GM19438 (cell line): ENCODE data around the gene EID2B.

Experiments
- ATAC-seq: cut with Tn5 transposase; IDR thresholded peaks from one replicate; pipeline ENCODE4 v1.9.1; 2021; ENCODE audit warnings: low read depth; ENCODE audit not compliant: unreplicated experiment

Gene EID2B

DNA sequence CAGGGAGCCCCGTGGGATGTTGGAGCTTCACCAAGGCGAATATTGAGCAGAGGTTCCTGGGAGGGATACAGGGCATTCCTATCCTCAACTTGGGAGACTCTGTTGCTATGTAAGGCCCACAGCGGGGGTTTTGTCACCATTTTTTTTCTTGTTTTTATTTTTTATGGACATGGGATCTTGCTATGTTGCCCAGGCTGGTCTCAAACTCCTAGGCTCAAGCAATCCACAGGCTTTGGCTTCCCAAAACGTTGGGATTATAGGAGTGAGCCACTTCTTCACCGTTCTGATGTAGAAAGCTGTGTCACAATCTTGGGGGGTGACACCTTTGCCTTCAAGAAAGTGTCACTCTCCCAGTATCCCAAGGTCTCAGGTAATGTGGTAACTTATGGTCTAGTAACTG, 31.3 kb downstream of the EID2B start:
- ATAC-seq, result no peak

DNA sequence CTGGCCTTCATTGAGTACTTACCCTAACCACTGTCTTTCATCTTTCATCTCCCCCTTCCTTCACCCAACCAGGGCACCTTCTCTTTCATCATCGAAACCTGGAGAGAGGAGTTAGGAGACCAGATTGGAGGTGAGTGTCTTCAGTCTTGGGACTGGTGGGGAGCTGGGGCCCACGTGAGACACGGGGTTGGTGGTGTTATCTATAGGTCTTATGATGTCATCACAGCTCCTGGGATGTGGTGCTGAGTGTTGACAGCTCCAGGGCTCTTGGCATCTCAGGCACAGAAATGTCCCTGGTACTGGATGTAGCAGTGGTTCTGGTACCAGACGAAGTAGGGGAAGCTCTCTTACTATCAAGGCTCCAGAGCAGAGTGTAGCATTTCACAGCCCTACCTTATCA, 32.1 kb downstream of the EID2B start:
- ATAC-seq, result no peak

- ATAC-seq, result no peak
These were observed 32.7 kb downstream of the EID2B start for GRCh38 chr19:39499932-39500331.

GRCh38 chr19:39498798-39499642, 33.6 kb downstream of the EID2B start, which contains the start of gene DLL3:
Gene DLL3, plus strand, starts transcription at chr19:39498947. Its CDS starts 28 bp downstream, at chr19:39498975.
- no peak for ATAC-seq

DNA sequence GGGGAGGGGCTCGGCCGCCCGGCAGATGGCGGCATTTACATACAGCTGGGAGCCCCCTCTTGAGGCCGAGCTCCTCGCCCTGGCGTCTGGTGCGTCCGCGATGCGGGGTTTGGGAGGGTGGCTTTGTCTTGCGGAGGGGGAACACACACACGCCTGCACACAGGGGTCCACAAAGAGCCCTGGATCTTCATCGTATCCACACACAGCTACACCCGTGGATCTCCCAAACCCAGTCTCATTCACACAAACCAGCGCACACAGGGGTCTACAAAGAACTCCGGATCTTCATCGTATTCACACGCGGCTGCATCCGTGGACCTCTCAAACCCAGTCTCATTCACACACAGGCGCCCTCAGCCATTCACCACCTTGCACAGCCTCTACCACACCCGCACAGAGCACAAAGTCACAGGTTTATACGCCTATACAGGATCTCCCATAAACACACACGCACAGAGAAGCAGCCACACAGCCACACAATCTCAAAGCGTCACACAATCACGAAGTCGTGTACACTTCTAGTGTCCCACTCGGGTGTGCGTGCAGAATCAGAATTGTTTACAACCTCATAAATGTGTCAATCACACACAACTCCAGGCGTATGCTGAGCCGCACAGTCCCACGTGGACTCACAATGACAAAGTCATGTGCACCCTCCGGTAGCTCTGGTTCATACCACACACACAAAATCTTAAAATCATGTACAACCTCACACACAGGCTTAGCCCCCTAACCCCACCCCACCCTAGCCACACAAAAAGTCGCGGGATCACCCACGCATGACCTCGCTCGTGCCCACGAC, 34.5 kb downstream of the EID2B start:
- no peak for ATAC-seq

DNA sequence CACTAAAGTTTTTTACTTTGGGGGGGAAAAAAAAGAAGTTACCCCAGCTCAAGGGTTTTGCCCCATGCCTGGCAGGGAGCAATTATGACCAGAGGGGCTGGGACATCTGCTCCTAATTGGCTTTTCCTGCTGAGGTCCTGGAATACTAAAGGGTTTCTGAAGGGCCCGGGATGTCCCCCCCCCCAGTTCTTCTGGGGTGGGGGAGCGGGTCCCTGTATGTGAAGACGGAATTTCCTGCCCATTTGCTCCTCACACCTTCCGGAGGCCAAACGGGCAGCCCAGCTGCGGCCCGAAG, 35.0 kb downstream of the EID2B start:
- no peak for ATAC-seq

GRCh38 chr19:39496063-39496462, 36.6 kb downstream of the EID2B start:
- ATAC-seq, result no peak

DNA sequence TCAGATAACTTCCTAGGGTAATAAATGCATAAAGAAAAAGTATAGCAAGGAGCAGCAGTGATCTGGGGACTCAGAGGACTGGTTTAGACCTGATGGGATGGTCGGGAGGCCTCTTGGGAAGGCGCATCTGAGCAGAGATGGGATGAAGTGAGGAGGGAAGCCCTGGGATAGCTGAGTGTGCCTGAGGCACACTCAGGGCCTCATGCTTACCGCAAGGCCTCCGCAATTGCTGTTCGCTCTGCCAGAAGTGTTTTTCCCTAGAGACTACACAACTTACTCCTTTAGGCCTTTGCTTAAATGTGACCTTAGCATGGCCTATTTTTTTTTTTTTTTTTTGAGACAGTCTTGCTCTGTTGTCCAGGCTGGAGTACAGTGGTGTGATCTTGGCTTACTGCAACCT, 38.0 kb downstream of the EID2B start:
- no peak for ATAC-seq

DNA sequence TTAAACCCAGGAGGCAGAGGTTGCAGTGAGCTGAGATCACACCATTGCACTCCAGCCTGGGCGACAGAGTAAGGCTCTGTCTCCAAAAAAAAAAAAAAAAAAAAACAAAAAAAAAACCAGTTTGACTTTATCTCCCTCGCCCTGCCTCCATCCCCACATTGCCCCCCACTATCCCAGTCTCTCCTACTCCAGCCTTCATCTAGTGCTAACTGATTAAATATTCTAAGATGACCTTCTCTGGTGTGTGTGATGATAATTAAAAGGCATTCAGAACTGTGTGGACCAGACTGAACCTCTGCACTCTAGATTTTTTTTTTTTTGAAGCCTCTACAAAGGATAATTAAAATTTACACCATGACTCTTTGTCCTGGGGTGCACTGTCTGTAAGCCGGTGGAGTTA, 39.9 kb downstream of the EID2B start:
- ATAC-seq, result no peak

DNA sequence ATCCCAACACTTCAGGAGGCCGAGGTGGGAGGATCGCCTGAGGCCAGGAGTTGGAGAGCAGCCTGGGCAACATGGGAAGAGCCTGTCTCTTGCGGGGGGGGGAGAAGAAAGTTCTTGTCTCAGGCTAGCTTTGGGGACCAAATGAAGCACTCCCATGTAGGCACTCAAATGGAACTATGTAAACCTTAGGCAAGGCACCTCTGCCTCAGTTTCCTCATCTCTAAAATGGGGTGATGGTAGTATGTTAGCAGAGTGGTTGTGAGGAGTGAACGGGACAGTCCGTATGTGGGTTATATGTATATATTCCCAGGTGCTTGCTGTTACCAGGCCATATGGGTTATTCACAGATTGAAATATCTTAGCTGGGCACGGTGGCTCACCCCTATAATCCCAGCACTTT, 40.4 kb downstream of the EID2B start:
- no peak for ATAC-seq

- no peak for ATAC-seq
These were observed 42.9 kb downstream of the EID2B start for GRCh38 chr19:39489756-39490155.

DNA sequence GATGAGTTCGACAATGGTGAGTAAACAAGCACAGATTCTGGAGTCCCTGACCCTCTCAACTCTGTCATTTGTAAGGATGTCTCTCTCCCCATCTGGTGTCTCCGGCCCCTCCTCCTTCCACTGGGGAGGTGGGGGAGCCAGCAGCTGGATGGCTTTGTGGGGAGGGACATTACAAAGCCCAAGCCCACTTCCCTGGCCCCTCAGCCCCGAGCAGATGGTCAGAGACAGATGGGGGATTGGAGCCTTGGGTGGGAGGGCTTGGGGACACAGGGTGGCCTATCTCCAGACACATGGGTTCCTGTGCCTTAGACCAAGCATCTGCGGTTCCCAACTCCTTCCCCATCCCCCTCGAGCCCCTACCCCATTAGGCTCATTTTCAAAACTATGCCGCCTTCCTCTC, 49.5 kb downstream of the EID2B start:
- ATAC-seq, result no peak

- no peak for ATAC-seq
These were observed 51.0 kb downstream of the EID2B start for GRCh38 chr19:39481676-39482075.

GRCh38 chr19:39481229-39481545, 51.5 kb downstream of the EID2B start:
- no peak for ATAC-seq
